Ovary (tissue), 9 donors: Measurements from ENCODE around the gene OR2C3. TPM values are rescaled to one million over a fixed set of nuclear protein-coding genes. Genes with fewer than 3 reads are reported as not detected.
"Not testable (repeated sequence)": the region's sequence is repeated elsewhere in the genome, so short reads cannot be mapped to it uniquely, and the experiment has no call there.

ENCODE experiments used
- DNase-seq, 5 donors: peaks; one replicate each; pipeline ENCODE4 v3.0.0-alpha.2; 2019 to 2020
- H3K27ac ChIP-seq, 2 donors: fragments of 200-600 bp; one replicate each; pipeline versions ENCODE4 v1.5.1 to v1.8.0; 2019 to 2022
- H3K27me3 ChIP-seq: fragments of 200-600 bp; one replicate; pipeline ENCODE4 v1.8.0; 2022
- H3K36me3 ChIP-seq: fragments of 200-600 bp; sonication (generic); one replicate; pipeline ENCODE4 v1.5.1; 2019
- H3K4me1 ChIP-seq: one replicate; pipeline ENCODE4 v1.8.1; 2013; ENCODE audit warnings: mild to moderate bottlenecking, moderate library complexity; ENCODE audit not compliant: insufficient read depth
- H3K4me3 ChIP-seq: fragments of 200-600 bp; sonication (generic); one replicate; pipeline ENCODE4 v1.5.1; 2017
- H3K9me3 ChIP-seq, 2 donors: fragments of 200-600 bp in 1 of 2; sonication (generic) in 1 of 2; one replicate each; pipeline versions ENCODE4 v1.5.1 to v1.8.1; 2013 to 2019; ENCODE audit warnings: mild to moderate bottlenecking in 1 of 2, moderate library complexity in 1 of 2
- EP300 ChIP-seq: sonication (generic); formaldehyde crosslinking; IDR thresholded peaks from one replicate; pipeline ENCODE4 v1.6.1; 2017; ENCODE audit warnings: antibody characterized with exemption
- POLR2A ChIP-seq: fragments of 450-650 bp; IDR thresholded peaks from one replicate; pipeline ENCODE4 v1.6.1; 2017; ENCODE audit warnings: antibody characterized with exemption, mild to moderate bottlenecking, moderate library complexity
- WGBS, 3 donors: extraction: QIAGEN DNeasy Blood & Tissue Kit in 1 of 3; methylation state at CpG; one replicate each; pipeline versions ENCODE4 v1.1.5 to v1.1.7; 2013 to 2017; 5-methylcytosine and 5-hydroxymethylcytosine counted together
- intact Hi-C, 4 donors: fragments of 100-400 bp; cut with DNase I; formaldehyde crosslinking; loops; one replicate each; pipeline versions ENCODE4 v1.11.0 to v1.15.1; 2022 to 2023
- polyA plus RNA-seq, 2 donors: library from polyadenylated mRNA; stranded (reverse); fragments of 200-250 nt in 1 of 2; fragments of 350-450 nt in 1 of 2; fragmentation: Illumina TruSeq in 1 of 2; extraction: RNeasy Lipid Tissue Mini Kit (QIAGEN cat#74804) in 1 of 2; gene quantifications; one replicate each; pipeline ENCODE4 v1.2.3, GENCODE V29; 2013 to 2014
- total RNA-seq, 7 donors: library from RNA; depleted of rRNA in 2 of 7; stranded (reverse); fragments of >200 nt in 2 of 7; fragmentation: NEBNext Ultra II Directional in 3 of 7; extraction: Animal tissue kit (Norgen Biotek cat#: 25700) in 3 of 7; gene quantifications; one replicate each; pipeline versions ENCODE4 v1.1.0 to v1.2.4, GENCODE V29; 2016 to 2023
- TF ChIP-seq, protein P1 (sequence below), 3 donors: fragments of 450-650 bp in 2 of 3; fragments of 200-600 bp in 1 of 3; IDR thresholded peaks; one replicate each; pipeline versions ENCODE4 v1.5.1 to v1.8.0; 2016 to 2022; ENCODE audit warnings: antibody characterized with exemption in 3 of 3, mild to moderate bottlenecking in 1 of 3
- donor health status: DM: no; HTN: no; CAD: no; lungs with moderate emphysema.
- donor health status: DM: no; HTN: no; CAD: no.
- donor health status: Bipolar disorder and iron deficiency.
- donor health status: DM: yes; HTN: yes; CAD: no.
- donor health status: DM: no; HTN: no; CAD: no.
- donor health status: DM: yes; HTN: yes; CAD: no.

OR2C3 gene
- total and polyA plus RNA-seq, 9 donors, result 0.04 to 0.15 TPM; not detected in 7

DNA sequence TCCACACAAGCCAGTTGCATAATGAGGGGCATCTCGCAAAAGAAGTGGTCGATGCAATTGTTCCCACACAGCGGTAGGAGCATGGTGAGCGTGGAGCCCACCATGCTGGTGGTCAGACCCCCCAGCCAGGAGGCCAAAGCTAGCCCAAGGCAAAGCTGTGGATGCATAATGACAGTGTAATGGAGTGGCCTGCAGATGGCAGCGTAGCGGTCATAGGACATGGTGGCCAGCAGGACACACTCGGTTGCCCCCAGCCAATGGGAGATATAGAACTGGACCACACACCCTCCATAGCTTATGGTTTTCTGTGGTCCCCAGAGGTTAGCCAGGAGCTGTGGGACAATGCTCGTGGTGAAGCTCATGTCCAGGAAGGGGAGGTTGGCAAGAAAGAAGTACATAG lies 4.3 kb downstream of the OR2C3 start:
- no peaks in the 10 kb centered on the region for H3K4me1 ChIP-seq
- H3K9me3 ChIP-seq, result peaks cover 0 to 8% of the 10 kb centered on the region in 2 donors
- H3K27me3 ChIP-seq, result no peaks in the 10 kb centered on the region
- 92 to 94% (median 93%) methylated on average over 8 of the region's 8 CpGs for WGBS, 3 donors
- TF ChIP-seq EP300 (no peak), POLR2A (no peak)
- TF ChIP-seq, protein P1, sequence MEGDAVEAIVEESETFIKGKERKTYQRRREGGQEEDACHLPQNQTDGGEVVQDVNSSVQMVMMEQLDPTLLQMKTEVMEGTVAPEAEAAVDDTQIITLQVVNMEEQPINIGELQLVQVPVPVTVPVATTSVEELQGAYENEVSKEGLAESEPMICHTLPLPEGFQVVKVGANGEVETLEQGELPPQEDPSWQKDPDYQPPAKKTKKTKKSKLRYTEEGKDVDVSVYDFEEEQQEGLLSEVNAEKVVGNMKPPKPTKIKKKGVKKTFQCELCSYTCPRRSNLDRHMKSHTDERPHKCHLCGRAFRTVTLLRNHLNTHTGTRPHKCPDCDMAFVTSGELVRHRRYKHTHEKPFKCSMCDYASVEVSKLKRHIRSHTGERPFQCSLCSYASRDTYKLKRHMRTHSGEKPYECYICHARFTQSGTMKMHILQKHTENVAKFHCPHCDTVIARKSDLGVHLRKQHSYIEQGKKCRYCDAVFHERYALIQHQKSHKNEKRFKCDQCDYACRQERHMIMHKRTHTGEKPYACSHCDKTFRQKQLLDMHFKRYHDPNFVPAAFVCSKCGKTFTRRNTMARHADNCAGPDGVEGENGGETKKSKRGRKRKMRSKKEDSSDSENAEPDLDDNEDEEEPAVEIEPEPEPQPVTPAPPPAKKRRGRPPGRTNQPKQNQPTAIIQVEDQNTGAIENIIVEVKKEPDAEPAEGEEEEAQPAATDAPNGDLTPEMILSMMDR (IDR thresholded peaks at IDR 0.05), result no peak
- H3K4me3 ChIP-seq, result no peak overlapping the region
- H3K36me3 ChIP-seq, result no peaks in the 10 kb centered on the region
- DNase-seq, result no peak
- H3K27ac ChIP-seq, result no peak overlapping the region
- intact Hi-C loops, result no loop called here

DNA sequence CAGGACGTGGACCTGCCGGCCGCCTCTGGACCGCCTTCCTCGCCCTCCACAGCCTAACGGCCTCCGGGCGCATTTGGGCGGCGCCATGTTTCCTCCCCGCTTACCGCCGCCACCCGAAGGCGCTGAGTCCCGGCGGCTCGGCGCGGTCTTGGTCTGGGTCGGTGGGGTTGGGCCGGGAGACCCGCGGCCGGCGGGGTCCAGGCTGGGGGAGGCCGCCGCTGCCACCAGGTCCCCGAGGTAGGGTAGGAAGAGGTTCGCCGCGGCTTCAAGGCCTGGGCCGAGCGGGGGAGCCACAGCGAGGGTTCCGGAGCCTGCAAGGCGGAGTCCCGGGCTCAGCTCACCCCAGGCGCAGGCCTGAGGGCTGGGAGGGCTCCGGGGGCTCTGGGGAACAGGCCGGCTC lies 5.5 kb downstream of the OR2C3 start:
- 35 to 51% (median 47%) methylated on average over 40 to 41 of the region's 41 CpGs for whole genome bisulfite sequencing, 3 donors
- DNase-seq, result no peak
- intact Hi-C loops, result no loop called here
- Histone ChIP-seq H3K9me3 (peaks cover 0 to 8% of the 10 kb centered on the region in 2 donors), H3K27me3 (no peaks in the 10 kb centered on the region), H3K27ac (no peak overlapping the region), H3K4me1 (no peaks in the 10 kb centered on the region), H3K4me3 (no peak overlapping the region), H3K36me3 (no peaks in the 10 kb centered on the region)
- TF ChIP-seq, protein P1 (IDR thresholded peaks at IDR 0.05), result no peak
- no peak for TF ChIP-seq EP300
- no peak for TF ChIP-seq POLR2A

DNA sequence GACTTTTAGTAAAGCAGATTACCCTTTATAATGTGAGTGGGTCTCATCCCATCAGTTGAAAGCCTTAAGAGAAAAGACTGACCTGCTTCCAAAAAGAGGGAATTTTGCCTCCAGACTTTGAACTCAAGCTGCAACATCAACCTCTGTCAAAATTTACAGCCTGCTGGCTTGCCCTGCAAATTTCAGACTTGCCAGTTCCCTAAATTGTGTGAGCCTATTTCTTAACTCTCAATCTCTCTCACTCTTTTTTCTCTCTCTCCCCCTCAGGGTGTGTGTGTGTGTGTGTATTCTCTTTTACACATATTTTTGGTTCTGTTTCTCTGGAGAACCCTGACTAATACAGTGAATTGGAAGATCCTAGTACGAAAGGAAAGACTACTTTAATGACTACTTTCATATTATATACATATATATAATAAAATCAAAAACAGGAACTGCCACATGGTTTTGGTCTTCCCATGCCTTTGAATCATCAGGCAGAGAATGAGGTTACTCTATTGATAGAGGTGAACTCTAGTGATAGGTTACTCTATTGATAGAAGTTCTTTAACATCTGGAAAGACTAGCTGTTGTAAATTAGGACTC lies 6.4 kb downstream of the OR2C3 start:
- DNase-seq, result no peak
- intact Hi-C loops, result no loop called here
- H3K4me3 ChIP-seq, result no peak overlapping the region
- 84 to 89% (median 87%) methylated on average over 1 of the region's 1 CpG for WGBS, 3 donors
- H3K27me3 ChIP-seq, result no peaks in the 10 kb centered on the region
- H3K4me1 ChIP-seq, result no peaks in the 10 kb centered on the region
- no peaks in the 10 kb centered on the region for H3K36me3 ChIP-seq
- TF ChIP-seq EP300, result no peak
- TF ChIP-seq, protein P1 (IDR thresholded peaks at IDR 0.05), result no peak
- TF ChIP-seq POLR2A, result no peak
- no peak overlapping the region for H3K27ac ChIP-seq
- H3K9me3 ChIP-seq, result peaks cover 0 to 8% of the 10 kb centered on the region in 2 donors

DNA sequence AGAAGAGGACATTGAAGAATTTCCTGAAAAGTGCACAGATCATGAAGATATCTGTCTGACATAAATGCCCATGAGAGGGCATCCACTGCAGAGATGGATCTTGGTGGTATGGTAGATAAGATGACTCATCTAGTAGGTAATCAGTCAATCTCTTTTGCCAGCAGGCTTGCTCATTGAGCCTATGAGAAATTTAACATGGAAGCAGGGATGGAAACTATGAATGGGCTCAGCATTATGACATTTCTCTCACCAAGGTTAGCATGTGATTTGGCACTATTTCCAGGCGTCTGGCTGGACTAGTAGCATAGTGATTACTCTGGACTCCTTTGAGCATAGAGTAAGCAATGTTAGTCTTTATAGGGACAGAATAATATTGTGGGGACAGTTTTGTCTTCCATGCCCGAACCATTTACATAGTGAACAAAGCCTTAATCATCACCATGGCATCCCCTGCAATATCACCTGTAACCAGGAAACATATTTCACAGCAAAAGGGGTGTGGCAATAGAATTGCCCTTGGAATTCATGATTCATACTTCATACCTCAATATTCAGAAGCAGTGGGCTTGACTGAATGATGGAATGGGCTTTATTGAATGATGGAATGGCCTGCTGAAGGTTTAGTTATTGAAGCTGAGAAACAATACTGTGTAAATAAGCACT lies 7.3 kb downstream of the OR2C3 start:
- DNase-seq, result no peak
- H3K4me1 ChIP-seq, result no peaks in the 10 kb centered on the region
- H3K9me3 ChIP-seq, result peaks cover 0 to 8% of the 10 kb centered on the region in 2 donors
- intact Hi-C loops, result no loop called here
- no peak overlapping the region for H3K4me3 ChIP-seq
- no peaks in the 10 kb centered on the region for H3K27me3 ChIP-seq
- WGBS, 3 donors, result 63 to 71% (median 71%) methylated on average over 2 of the region's 2 CpGs
- no peak overlapping the region for H3K27ac ChIP-seq
- H3K36me3 ChIP-seq, result no peaks in the 10 kb centered on the region
- no peak for TF ChIP-seq EP300
- TF ChIP-seq, protein P1 (IDR thresholded peaks at IDR 0.05), result no peak
- TF ChIP-seq POLR2A, result no peak

DNA sequence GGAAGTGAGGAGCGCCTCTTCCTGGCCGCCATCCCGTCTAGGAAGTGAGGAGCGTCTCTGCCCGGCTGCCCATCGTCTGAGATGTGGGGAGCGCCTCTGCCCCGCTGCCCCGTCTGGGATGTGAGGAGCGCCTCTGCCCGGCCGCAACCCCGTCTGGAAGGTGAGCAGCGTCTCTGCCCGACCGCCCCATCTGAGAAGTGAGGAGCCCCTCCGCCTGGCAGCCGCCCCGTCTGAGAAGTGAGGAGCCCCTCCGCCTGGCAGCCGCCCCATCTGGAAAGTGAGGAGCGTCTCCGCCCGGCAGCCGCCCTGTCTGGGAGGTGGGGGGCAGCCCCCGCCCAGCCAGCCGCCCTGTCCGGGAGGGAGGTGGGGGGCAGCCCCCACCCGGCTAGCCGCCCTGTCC lies 14.4 kb downstream of the OR2C3 start:
- H3K27me3 ChIP-seq, H3K4me3 ChIP-seq, DNase-seq, intact Hi-C loops, H3K36me3 ChIP-seq, H3K4me1 ChIP-seq, H3K9me3 ChIP-seq, H3K27ac ChIP-seq: not testable (repeated sequence)
- 88 to 95% methylated on average over 19 to 25 of the region's 30 CpGs; no CpG with 5 or more reads in 1 of the 3 donors for WGBS, 3 donors
